Measurements from ENCODE around the gene SYT2. TPM values are rescaled to one million over a fixed set of nuclear protein-coding genes. Genes with fewer than 3 reads are reported as not detected.

Gene SYT2
- total RNA-seq, 1 experiment from 2014 or later: not detected

GRCh38 chr1:202632241-202632640 is 78.0 kb downstream of the SYT2 start (continued):
- TF ChIP-seq REST (IDR thresholded peaks at IDR 0.05; ENCODE audit: low read depth) (no peak), CEBPB (IDR thresholded peaks at IDR 0.05; ENCODE audit: low read depth) (no peak), ZNF274 (IDR thresholded peaks at IDR 0.05; ENCODE audit: low read depth, low read length) (no peak)

GRCh38 chr1:202631076-202631923 is 79.0 kb downstream of the SYT2 start:
- Histone ChIP-seq H3K4me1 (ENCODE audit: control insufficient read depth in 1 of 2, insufficient read depth in 2 of 2, low read length in 2 of 2) (no peaks in the 10 kb centered on the region), H4K20me1 (ENCODE audit: insufficient read depth) (no peaks in the 10 kb centered on the region), H2AFZ (ENCODE audit: low read depth, low read length, poor library complexity, severe bottlenecking) (no peak overlapping the region), H3K27me3 (ENCODE audit: insufficient read depth, low read length) (peaks cover 5% of the 10 kb centered on the region; the same call in 1 of the 2 replicates), H3K9me2 (ENCODE audit: insufficient read depth) (no peaks in the 10 kb centered on the region), H3K9me3 (ENCODE audit: control insufficient read depth in 1 of 2, insufficient read depth in 1 of 2, low read depth in 1 of 2, low read length in 2 of 2) (no peaks in the 10 kb centered on the region), H3K4me2 (ENCODE audit: low read length) (no peak overlapping the region), H3K36me3 (ENCODE audit: control insufficient read depth in 1 of 2, insufficient read depth in 2 of 2, low read length in 2 of 2) (no peaks in the 10 kb centered on the region), H3K79me2 (ENCODE audit: insufficient read depth, low read length) (no peaks in the 10 kb centered on the region), H3K27ac (ENCODE audit: low read depth, low read length) (no peak overlapping the region), H3K4me3 (replicated peaks in 1 of 2; ENCODE audit: low read depth in 1 of 2, low read length in 2 of 2) (no peak overlapping the region), H3K9ac (ENCODE audit: low read length) (no peak overlapping the region)
- ATAC-seq (no peak), DNase-seq (ENCODE audit: low read depth, low spot score) (no peak)
- no TSS peak for BruUV-seq (replicated peaks)
- no peak for TF ChIP-seq ZNF274 (IDR thresholded peaks at IDR 0.05; ENCODE audit: low read depth, low read length)
- TF ChIP-seq ZBTB33 (IDR thresholded peaks at IDR 0.05; ENCODE audit: extremely low read depth, insufficient replicate concordance, low read length): no peak
- no peak for TF ChIP-seq CEBPB (IDR thresholded peaks at IDR 0.05; ENCODE audit: low read depth)
- TF ChIP-seq REST (IDR thresholded peaks at IDR 0.05; ENCODE audit: low read depth): no peak
- no peak for TF ChIP-seq EZH2phosphoT487 (IDR thresholded peaks at IDR 0.05; ENCODE audit: borderline replicate concordance)
- no peak for TF ChIP-seq POLR2A (IDR thresholded peaks at IDR 0.05; ENCODE audit: borderline replicate concordance, extremely low read depth, insufficient read depth, insufficient read length)
- TF ChIP-seq CBX3 (IDR thresholded peaks at IDR 0.05; ENCODE audit: low read depth): no peak
- ChIA-PET CTCF (no interaction called here), RAD21 (ENCODE audit: low non-redundant PET in 1 of 2, low total read pairs in 2 of 2, uncharacterized antibody in 2 of 2, unreplicated experiment in 2 of 2) (no interaction called here), POLR2A (no interaction called here)
- intact Hi-C loops (cut with micrococcal nuclease): no loop called here
